ENCODE results near the gene CRACDL.
"Not testable (repeated sequence)": the region's sequence is repeated elsewhere in the genome, so short reads cannot be mapped to it uniquely, and the experiment has no call there.

Gene CRACDL

GRCh38 chr2:98907385-98907784, 28.6 kb downstream of the CRACDL start:
- DNase-seq: no peak

GRCh38 chr2:98903767-98904485, 32.1 kb downstream of the CRACDL start:
- no peak for DNase-seq

- no peak for DNase-seq
These were observed 33.0 kb downstream of the CRACDL start for GRCh38 chr2:98903064-98903355.

- DNase-seq: no peak
These were observed 33.6 kb downstream of the CRACDL start for GRCh38 chr2:98902209-98903063.

GRCh38 chr2:98901702-98902101, 34.3 kb downstream of the CRACDL start:
- DNase-seq: no peak

GRCh38 chr2:98901291-98901690, 34.7 kb downstream of the CRACDL start:
- DNase-seq: no peak

- DNase-seq: no peak
These were observed 35.3 kb downstream of the CRACDL start for GRCh38 chr2:98900721-98901120.

GRCh38 chr2:98899703-98900078, 36.3 kb downstream of the CRACDL start:
- not testable (repeated sequence) for DNase-seq

- no peak for DNase-seq
These were observed 36.9 kb downstream of the CRACDL start for GRCh38 chr2:98899041-98899702.

- no peak for DNase-seq
These were observed 37.6 kb downstream of the CRACDL start for GRCh38 chr2:98898423-98898841.

GRCh38 chr2:98897746-98898145, 38.3 kb downstream of the CRACDL start:
- no peak for DNase-seq

- no peak for DNase-seq
These were observed 39.1 kb downstream of the CRACDL start for GRCh38 chr2:98896944-98897343.

- no peak for DNase-seq
These were observed 39.6 kb downstream of the CRACDL start for GRCh38 chr2:98896416-98896815.

- DNase-seq: no peak
These were observed 40.1 kb downstream of the CRACDL start for GRCh38 chr2:98895901-98896300.

GRCh38 chr2:98895221-98895620, 40.8 kb downstream of the CRACDL start:
- no peak for DNase-seq

- no peak for DNase-seq
These were observed 41.6 kb downstream of the CRACDL start for GRCh38 chr2:98894331-98895000.

- DNase-seq: no peak
These were observed 42.1 kb downstream of the CRACDL start for GRCh38 chr2:98893911-98894321.

GRCh38 chr2:98892871-98893270, 43.2 kb downstream of the CRACDL start:
- no peak for DNase-seq

- no peak for DNase-seq
These were observed 44.4 kb downstream of the CRACDL start for GRCh38 chr2:98891591-98891990.

GRCh38 chr2:98886066-98886554, 49.9 kb downstream of the CRACDL start:
- no peak for DNase-seq

- DNase-seq: no peak
These were observed 51.4 kb downstream of the CRACDL start for GRCh38 chr2:98884658-98885057.

- DNase-seq: no peak
These were observed 52.2 kb downstream of the CRACDL start for GRCh38 chr2:98883780-98884211.
